Measurements from ENCODE around the gene LHX4. TPM values are rescaled to one million over a fixed set of nuclear protein-coding genes. Genes with fewer than 3 reads are reported as not detected.
A peak's percentile ranks its signal among the peaks of the same experiment; 100 is the strongest.

The LHX4 gene
- total and polyA plus RNA-seq, 2 of the 4 experiments (the other 2 are of a cell fraction) = 0.05 to 0.18 TPM

GRCh38 chr1:180186831-180187230 lies 43.2 kb upstream of the LHX4 start:
- peak overlapping the region; percentile 22; the same call in 1 of the 2 replicates for H3K27ac ChIP-seq (ENCODE audit: insufficient read depth, low read length)
- dilution Hi-C loops (cut with HindIII; ENCODE audit: low sequenced_read_pairs, unreplicated experiment) (no loop called here), intact Hi-C loops (cut with micrococcal nuclease) (no loop called here), in situ Hi-C loops (cut with MboI; ENCODE audit: low sequenced_read_pairs) (loop anchor here (10.0 kb wide), 1 partner anchor 312 kb away; the partner anchor contains the start of gene TOR1AIP2)
- H4K20me1 ChIP-seq (ENCODE audit: insufficient read depth, low read length) = peaks cover 37% of the 10 kb centered on the region
- ChIA-PET CTCF (no interaction called here), POLR2A (ENCODE audit: unreplicated experiment) (no interaction called here)
- 70% methylated on average over 2 of the region's 8 CpGs; no CpG with 5 or more reads in 1 of the 2 experiments for WGBS, 2 experiments (ENCODE audit: extremely low coverage in 2 of 2, insufficient read length in 1 of 2)
- no peak overlapping the region for H3K9ac ChIP-seq (ENCODE audit: low read depth, low read length)
- DNase-seq = no peak
- H2AK5ac ChIP-seq (ENCODE audit: low read depth, low read length) = no peak overlapping the region
- no peak overlapping the region for H3K14ac ChIP-seq (replicated peaks; ENCODE audit: low read depth, low read length)
- no peaks in the 10 kb centered on the region for H3K9me1 ChIP-seq (ENCODE audit: insufficient read depth, low read length)
- H4K91ac ChIP-seq (ENCODE audit: insufficient read depth, low read depth, low read length) = no peak overlapping the region
- no peak overlapping the region for H4K5ac ChIP-seq (ENCODE audit: low read depth, low read length)
- H2BK5ac ChIP-seq (ENCODE audit: low read depth, low read length, poor library complexity, severe bottlenecking) = no peak overlapping the region
- no peak overlapping the region for H3K4ac ChIP-seq (ENCODE audit: low read depth, low read length)
- no peak overlapping the region for H3K23ac ChIP-seq (ENCODE audit: low read depth, low read length)
- TF ChIP-seq MAFK (IDR thresholded peaks at IDR 0.05; ENCODE audit: low read depth, low read length) = 0 out of 2 replicates have a peak, but pooled peaks have one; percentile 14
- no peak for TF ChIP-seq SMC3 (IDR thresholded peaks at IDR 0.05; ENCODE audit: low read depth, low read length)
- TF ChIP-seq RCOR1 (IDR thresholded peaks at IDR 0.05; ENCODE audit: insufficient replicate concordance, low read length) = no peak
- no peak for TF ChIP-seq CEBPB (IDR thresholded peaks at IDR 0.05; ENCODE audit: low read depth, low read length)
- H3K4me1 ChIP-seq (ENCODE audit: control insufficient read depth, insufficient read depth, low read length) = no peaks in the 10 kb centered on the region
- no TSS peak for BruUV-seq (replicated peaks)
- no peak; the same call in 1 of the 2 replicates for ATAC-seq (ENCODE audit: low read depth)
- no peaks in the 10 kb centered on the region for H3K9me3 ChIP-seq (ENCODE audit: control insufficient read depth, insufficient read depth, low read length)
- H2AFZ ChIP-seq (replicated peaks; ENCODE audit: low read length, poor library complexity) = no peak overlapping the region
- peaks cover 12 to 64% of the 10 kb centered on the region in 2 experiments; a peak in 3 of 4 replicates for H3K79me1 ChIP-seq (ENCODE audit: low read depth in 1 of 2, low read length in 2 of 2)
- H2BK120ac ChIP-seq (ENCODE audit: low read depth, low read length) = no peak overlapping the region
- no peak overlapping the region for H3K56ac ChIP-seq (ENCODE audit: extremely low read depth, insufficient read depth, low read length)
- no peaks in the 10 kb centered on the region for H3K27me3 ChIP-seq (ENCODE audit: control insufficient read depth, insufficient read depth, low read length)
- H3K4me3 ChIP-seq (ENCODE audit: insufficient read depth, low read depth, low read length) = no peak overlapping the region
- peaks cover 98% of the 10 kb centered on the region for H3K36me3 ChIP-seq (ENCODE audit: control insufficient read depth, insufficient read depth, low read length)
- no peak overlapping the region for H2AK9ac ChIP-seq (replicated peaks; ENCODE audit: low read depth, low read length, poor library complexity)
- no peak overlapping the region for H2BK20ac ChIP-seq (ENCODE audit: low read depth, low read length)
- H4K8ac ChIP-seq (ENCODE audit: low read depth in 2 of 2, low read length in 2 of 2) = no peak overlapping the region
- H3K4me2 ChIP-seq (ENCODE audit: low read depth, low read length) = no peak overlapping the region
- H3K18ac ChIP-seq (ENCODE audit: low read depth, low read length) = no peak overlapping the region
- H2BK15ac ChIP-seq (ENCODE audit: low read depth, low read length) = no peak overlapping the region

Data from IMR-90 (cell line).